GM04503 (cell line): ENCODE results near the gene ZNF699.
"Not testable (repeated sequence)": the region's sequence is repeated elsewhere in the genome, so short reads cannot be mapped to it uniquely, and the experiment has no call there.

ENCODE experiments used
- DNase-seq: peaks from one replicate; pipeline ENCODE4 v3.0.0-alpha.2; 2012; ENCODE audit warnings: low read depth

ZNF699 gene

GRCh38 chr19:9309139-9309973 is at the start of gene ZNF699:
Gene ZNF699, minus strand, starts transcription at chr19:9309838. Its CDS starts 4,719 bp downstream, at chr19:9305119.
- peak; percentile 84 for DNase-seq

GRCh38 chr19:9354651-9355050 is 45.0 kb upstream of the ZNF699 start:
- DNase-seq = no peak

- no peak for DNase-seq
These were observed 43.4 kb upstream of the ZNF699 start for GRCh38 chr19:9353011-9353410.

GRCh38 chr19:9352505-9352904 is 42.9 kb upstream of the ZNF699 start:
- DNase-seq = no peak

- no peak for DNase-seq
These were observed 39.0 kb upstream of the ZNF699 start for GRCh38 chr19:9348671-9349070.

- DNase-seq = no peak
These were observed 38.6 kb upstream of the ZNF699 start for GRCh38 chr19:9348253-9348652.

- DNase-seq = no peak
These were observed 35.4 kb upstream of the ZNF699 start for GRCh38 chr19:9345005-9345404.

GRCh38 chr19:9342610-9343304 is 33.1 kb upstream of the ZNF699 start:
- no peak for DNase-seq

GRCh38 chr19:9329999-9330398 is 20.4 kb upstream of the ZNF699 start:
- DNase-seq = no peak

GRCh38 chr19:9324584-9324962 is 14.9 kb upstream of the ZNF699 start:
- DNase-seq = no peak

GRCh38 chr19:9323919-9324583 is 14.4 kb upstream of the ZNF699 start, which contains the start of gene ZNF559:
Gene ZNF559, plus strand, starts transcription at chr19:9324179. Its CDS starts 14,371 bp downstream, at chr19:9338550.
- DNase-seq = peak; percentile 67

GRCh38 chr19:9323557-9323918 is 13.9 kb upstream of the ZNF699 start:
- DNase-seq = peak; percentile 52

- DNase-seq = not testable (repeated sequence)
These were observed 12.6 kb upstream of the ZNF699 start for GRCh38 chr19:9322201-9322600.

GRCh38 chr19:9321756-9322155 is 12.1 kb upstream of the ZNF699 start:
- DNase-seq = not testable (repeated sequence)

- no peak for DNase-seq
These were observed 11.7 kb upstream of the ZNF699 start for GRCh38 chr19:9321338-9321737.

GRCh38 chr19:9313756-9314155 is 4.1 kb upstream of the ZNF699 start:
- no peak for DNase-seq

- no peak for DNase-seq
These were observed 372 bp upstream of the ZNF699 start for GRCh38 chr19:9309974-9310446.

- DNase-seq = no peak
These were observed 1.4 kb downstream of the ZNF699 start for GRCh38 chr19:9308091-9308770.

GRCh38 chr19:9306443-9306842 is 3.2 kb downstream of the ZNF699 start:
- peak; percentile 92 for DNase-seq

GRCh38 chr19:9296336-9296735 is 13.3 kb downstream of the ZNF699 start:
- no peak for DNase-seq

GRCh38 chr19:9295411-9295849 is 14.2 kb downstream of the ZNF699 start:
- DNase-seq = no peak
